H1 (cell line): ENCODE measurements around the gene GPR15LG.

Experiments
- CTCF ChIP-seq, 3 experiments: IDR thresholded peaks; 1 replicate in 2 of 3; 2 replicates in 1 of 3; pipeline versions ENCODE4 v1.5.1 to v1.6.1; 2011; ENCODE audit warnings: low read length in 3 of 3, mild to moderate bottlenecking in 3 of 3, inconsistent platforms in 2 of 3, low read depth in 1 of 3, moderate library complexity in 1 of 3; ENCODE audit not compliant: insufficient read depth in 1 of 3; ENCODE audit errors: control extremely low read depth in 1 of 3
- POLR2A ChIP-seq, 2 experiments: IDR thresholded peaks; 1 replicate in 1 of 2; 2 replicates in 1 of 2; pipeline ENCODE4 v1.6.1; 2011; ENCODE audit warnings: low read depth in 2 of 2, low read length in 2 of 2, mild to moderate bottlenecking in 2 of 2; ENCODE audit errors: control extremely low read depth in 1 of 2
- RFX5 ChIP-seq: IDR thresholded peaks from 2 replicates; pipeline ENCODE4 v1.6.1; 2011; ENCODE audit warnings: low read depth, low read length, improper control_type of control experiment, borderline replicate concordance
- TEAD4 ChIP-seq: IDR thresholded peaks from 2 replicates; pipeline ENCODE4 v1.6.1; 2012; ENCODE audit warnings: low read depth, low read length, inconsistent platforms, mixed read lengths
- TF ChIP-seq, protein P1 (sequence below): IDR thresholded peaks from 2 replicates; pipeline ENCODE4 v1.6.1; 2012; ENCODE audit warnings: low read length, inconsistent platforms

GRCh38 chr10:84158550-84158949, 15.1 kb upstream of the GPR15LG start:
- no peak for TF ChIP-seq RFX5
- TF ChIP-seq, protein P1, sequence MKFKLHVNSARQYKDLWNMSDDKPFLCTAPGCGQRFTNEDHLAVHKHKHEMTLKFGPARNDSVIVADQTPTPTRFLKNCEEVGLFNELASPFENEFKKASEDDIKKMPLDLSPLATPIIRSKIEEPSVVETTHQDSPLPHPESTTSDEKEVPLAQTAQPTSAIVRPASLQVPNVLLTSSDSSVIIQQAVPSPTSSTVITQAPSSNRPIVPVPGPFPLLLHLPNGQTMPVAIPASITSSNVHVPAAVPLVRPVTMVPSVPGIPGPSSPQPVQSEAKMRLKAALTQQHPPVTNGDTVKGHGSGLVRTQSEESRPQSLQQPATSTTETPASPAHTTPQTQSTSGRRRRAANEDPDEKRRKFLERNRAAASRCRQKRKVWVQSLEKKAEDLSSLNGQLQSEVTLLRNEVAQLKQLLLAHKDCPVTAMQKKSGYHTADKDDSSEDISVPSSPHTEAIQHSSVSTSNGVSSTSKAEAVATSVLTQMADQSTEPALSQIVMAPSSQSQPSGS: no peak
- no peak for TF ChIP-seq CTCF (IDR thresholded peaks at IDR 0.05; ENCODE audit: control extremely low read depth in 1 of 3, insufficient read depth in 1 of 3, low read depth in 1 of 3, low read length in 3 of 3)
- TF ChIP-seq POLR2A (IDR thresholded peaks at IDR 0.05; ENCODE audit: control extremely low read depth in 1 of 2, low read depth in 2 of 2, low read length in 2 of 2): no peak
- TF ChIP-seq TEAD4: no peak
